Esophagus squamous epithelium (tissue), 5 donors: ENCODE measurements around the gene SERINC5. TPM values are rescaled to one million over a fixed set of nuclear protein-coding genes. Genes with fewer than 3 reads are reported as not detected.
A peak's percentile ranks its signal among the peaks of the same experiment; 100 is the strongest.

Experiments
- DNase-seq: peaks from one replicate; lab custom pipeline; 2025; lab: John Stamatoyannopoulos, UW
- H3K27ac ChIP-seq, 4 donors: fragments of 200-600 bp; sonication (generic); one replicate each; pipeline ENCODE4 v1.5.1; 2016 to 2019; ENCODE audit warnings: mild to moderate bottlenecking in 1 of 4
- H3K27me3 ChIP-seq, 4 donors: fragments of 200-600 bp; sonication (generic); 1 replicate in 3 of 4; 2 replicates in 1 of 4; pipeline versions ENCODE4 v1.5.1 to v1.6.0; 2017 to 2021; ENCODE audit warnings: antibody characterized with exemption in 1 of 4
- H3K36me3 ChIP-seq, 3 donors: fragments of 200-600 bp; sonication (generic); one replicate each; pipeline ENCODE4 v1.5.1; 2016 to 2019
- H3K4me1 ChIP-seq, 3 donors: fragments of 200-600 bp; sonication (generic); one replicate each; pipeline ENCODE4 v1.5.1; 2017 to 2019
- H3K4me3 ChIP-seq, 4 donors: fragments of 200-600 bp; sonication (generic); 1 replicate in 3 of 4; 2 replicates in 1 of 4; pipeline ENCODE4 v1.5.1; 2016 to 2019; ENCODE audit warnings: mild to moderate bottlenecking in 2 of 4, moderate library complexity in 1 of 4
- H3K9me3 ChIP-seq, 3 donors: fragments of 200-600 bp; sonication (generic); one replicate each; pipeline ENCODE4 v1.5.1; 2016 to 2019
- CTCF ChIP-seq, 6 experiments: fragments of 450-650 bp in 4 of 6; fragments of 200-600 bp in 2 of 6; sonication (generic) in 2 of 6; IDR thresholded peaks; one replicate each; pipeline ENCODE4 v1.5.1; 2016 to 2019; ENCODE audit warnings: antibody characterized with exemption in 6 of 6, mild to moderate bottlenecking in 4 of 6, moderate library complexity in 4 of 6
- POLR2A ChIP-seq, 4 donors: fragments of 450-650 bp; IDR thresholded peaks; one replicate each; pipeline ENCODE4 v1.6.1; 2017; ENCODE audit warnings: antibody characterized with exemption in 4 of 4, mild to moderate bottlenecking in 4 of 4, moderate library complexity in 3 of 4
- WGBS, 2 donors: methylation state at CpG; one replicate each; pipeline ENCODE4 v1.1.5; 2018; 5-methylcytosine and 5-hydroxymethylcytosine counted together
- intact Hi-C: fragments of 100-400 bp; cut with DNase I; formaldehyde crosslinking; loops from one replicate; pipeline ENCODE4 v1.15.0; 2022
- total RNA-seq, 4 donors: library from RNA; depleted of rRNA; stranded (reverse); fragments of >200 nt; gene quantifications; one replicate each; pipeline ENCODE4 v1.1.0, GENCODE V29; 2016
- donor health status: DM: yes; HTN: yes; CAD: no.

Gene SERINC5
- total RNA-seq, 4 donors from 2014 or later: 33.9 to 65.3 (median 44.6) TPM

- intact Hi-C loops: no loop called here
- H3K27ac ChIP-seq: peak overlapping the region in 1 of 4 donors; percentile 49
- TF ChIP-seq POLR2A (IDR thresholded peaks at IDR 0.05) (no peak), CTCF (IDR thresholded peaks at IDR 0.05) (no peak)
- no peak for DNase-seq
- peaks cover 0 to 33% (median 0%) of the 10 kb centered on the region in 3 donors for H3K36me3 ChIP-seq
- WGBS, 2 donors: 60 to 66% methylated on average over 4 of the region's 4 CpGs
- H3K4me3 ChIP-seq: no peak overlapping the region
- no peaks in the 10 kb centered on the region for H3K27me3 ChIP-seq
- peaks cover 6 to 46% (median 17%) of the 10 kb centered on the region in 3 donors for H3K4me1 ChIP-seq
- no peaks in the 10 kb centered on the region for H3K9me3 ChIP-seq
Observed at GRCh38 chr5:80194468-80194867, 61.4 kb downstream of the SERINC5 start.

- no peak for DNase-seq
- H3K4me3 ChIP-seq: no peak overlapping the region
- WGBS, 2 donors: 48 to 61% methylated on average over 7 of the region's 7 CpGs
- H3K27ac ChIP-seq: peak overlapping the region in 3 of 4 donors; percentile 27 to 61 (median 49)
- H3K27me3 ChIP-seq: no peaks in the 10 kb centered on the region
- peaks cover 0 to 26% (median 0%) of the 10 kb centered on the region in 3 donors for H3K36me3 ChIP-seq
- no peaks in the 10 kb centered on the region for H3K9me3 ChIP-seq
- intact Hi-C loops: no loop called here
- peaks cover 6 to 46% (median 17%) of the 10 kb centered on the region in 3 donors for H3K4me1 ChIP-seq
- TF ChIP-seq CTCF (IDR thresholded peaks at IDR 0.05): no peak
- TF ChIP-seq POLR2A (IDR thresholded peaks at IDR 0.05): no peak
Observed at GRCh38 chr5:80193401-80193800, 62.4 kb downstream of the SERINC5 start.

DNA sequence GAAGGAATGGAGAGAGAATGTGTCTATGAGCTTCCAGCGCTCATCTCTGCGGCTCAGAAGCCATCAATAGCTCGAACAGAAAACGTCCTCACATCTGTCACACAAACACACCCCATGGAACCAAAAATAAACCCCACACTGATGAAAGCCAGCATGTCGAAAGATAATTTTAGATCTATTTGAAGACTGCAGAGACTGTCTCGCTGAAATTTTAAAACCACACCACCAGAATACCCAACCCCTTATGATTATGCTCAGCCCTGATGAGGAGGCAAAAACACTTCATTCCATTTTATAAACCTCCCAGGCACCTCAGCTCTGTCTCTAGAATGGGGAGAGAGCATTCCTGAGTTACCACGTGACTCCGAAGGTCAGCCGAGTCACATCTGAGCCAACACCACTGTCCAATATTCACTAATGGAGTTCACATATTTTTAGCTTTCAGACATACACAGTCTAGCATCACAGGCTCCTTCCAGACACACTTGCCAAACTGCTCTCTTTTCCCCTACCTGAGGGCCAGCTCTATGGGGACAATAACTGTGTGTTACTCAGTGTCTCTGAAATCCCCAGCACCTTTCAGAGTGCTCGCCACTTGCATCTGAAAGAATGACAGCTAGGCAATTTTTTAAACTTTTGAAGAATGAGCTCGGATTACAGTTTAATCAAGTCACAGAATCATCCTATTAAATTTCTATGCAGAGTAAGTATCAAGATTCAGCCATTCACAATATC lies 63.2 kb downstream of the SERINC5 start:
- no peak for TF ChIP-seq CTCF (IDR thresholded peaks at IDR 0.05)
- no peak for TF ChIP-seq POLR2A (IDR thresholded peaks at IDR 0.05)
- no peak overlapping the region for H3K4me3 ChIP-seq
- peak overlapping the region; percentile 25 to 61 (median 38) for H3K27ac ChIP-seq
- H3K9me3 ChIP-seq: no peaks in the 10 kb centered on the region
- H3K36me3 ChIP-seq: peaks cover 0 to 18% (median 0%) of the 10 kb centered on the region in 3 donors
- H3K27me3 ChIP-seq: no peaks in the 10 kb centered on the region
- intact Hi-C loops: no loop called here
- WGBS, 2 donors: 60 to 63% methylated on average over 11 of the region's 11 CpGs
- no peak for DNase-seq
- H3K4me1 ChIP-seq: peaks cover 10 to 53% (median 20%) of the 10 kb centered on the region in 3 donors

GRCh38 chr5:80191991-80192398 lies 63.9 kb downstream of the SERINC5 start:
- H3K27me3 ChIP-seq: no peaks in the 10 kb centered on the region
- no peak for TF ChIP-seq POLR2A (IDR thresholded peaks at IDR 0.05)
- TF ChIP-seq CTCF (IDR thresholded peaks at IDR 0.05): no peak
- peaks cover 15 to 59% (median 27%) of the 10 kb centered on the region in 3 donors for H3K4me1 ChIP-seq
- DNase-seq: no peak
- intact Hi-C loops: no loop called here
- H3K27ac ChIP-seq: peak overlapping the region in 3 of 4 donors; percentile 37 to 61 (median 49)
- H3K36me3 ChIP-seq: peaks cover 0 to 11% (median 0%) of the 10 kb centered on the region in 3 donors
- no peak overlapping the region for H3K4me3 ChIP-seq
- 56 to 67% methylated on average over 4 of the region's 4 CpGs for WGBS, 2 donors
- H3K9me3 ChIP-seq: no peaks in the 10 kb centered on the region

DNA sequence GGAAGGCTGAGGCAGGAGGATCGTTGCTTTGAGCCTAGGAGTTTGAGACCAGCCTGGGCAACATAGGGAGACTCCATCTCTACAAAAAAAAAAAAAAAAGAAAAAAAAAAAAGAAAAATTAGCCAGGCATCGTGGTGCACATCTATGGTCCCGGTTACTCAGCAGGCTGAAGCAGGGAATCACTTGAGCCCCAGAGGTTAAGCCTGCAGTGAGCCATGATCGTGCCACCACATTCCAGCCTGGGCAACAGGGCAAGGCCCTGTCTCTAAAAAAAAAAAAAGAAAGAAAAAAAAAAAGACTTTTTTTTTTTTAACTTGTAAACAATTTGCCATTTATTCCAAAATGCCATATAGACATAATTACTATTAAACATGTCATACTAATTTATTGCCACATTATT lies 64.5 kb downstream of the SERINC5 start:
- TF ChIP-seq POLR2A (IDR thresholded peaks at IDR 0.05): no peak
- TF ChIP-seq CTCF (IDR thresholded peaks at IDR 0.05): no peak
- intact Hi-C loops: no loop called here
- H3K4me3 ChIP-seq: no peak overlapping the region
- H3K27me3 ChIP-seq: no peaks in the 10 kb centered on the region
- H3K27ac ChIP-seq: peak overlapping the region in 1 of 4 donors; percentile 49
- 53 to 72% methylated on average over 3 to 4 of the region's 4 CpGs for WGBS, 2 donors
- peaks cover 20 to 65% (median 30%) of the 10 kb centered on the region in 3 donors for H3K4me1 ChIP-seq
- no peak for DNase-seq
- peaks cover 0 to 6% (median 0%) of the 10 kb centered on the region in 3 donors for H3K36me3 ChIP-seq
- no peaks in the 10 kb centered on the region for H3K9me3 ChIP-seq
